ENCODE results near the gene MAP7D3. TPM values are rescaled to one million over a fixed set of nuclear protein-coding genes. Genes with fewer than 3 reads are reported as not detected.
"Not testable (repeated sequence)": the region's sequence is repeated elsewhere in the genome, so short reads cannot be mapped to it uniquely, and the experiment has no call there.

The MAP7D3 gene
- total RNA-seq, 2 donors from 2014 or later: 1.4 to 4.1 TPM

- ATAC-seq: no peak
- intact Hi-C loops (cut with DNase I, micrococcal nuclease): no loop called here
Observed at GRCh38 chrX:136192839-136193414, 58.3 kb downstream of the MAP7D3 start.

GRCh38 chrX:136192135-136192534 is 59.1 kb downstream of the MAP7D3 start:
- ATAC-seq (no peak), DNase-seq (no peak)
- intact Hi-C loops (cut with DNase I, micrococcal nuclease): no loop called here

More at GRCh38 chrX:136192839-136193414, 58.3 kb downstream of the MAP7D3 start:
- no peak for DNase-seq

- intact Hi-C loops (cut with DNase I, micrococcal nuclease): no loop called here
- no peak for DNase-seq
- no peak for ATAC-seq
Observed at GRCh38 chrX:136191171-136191570, 60.0 kb downstream of the MAP7D3 start.

- no peak for DNase-seq
- intact Hi-C loops (cut with DNase I, micrococcal nuclease): no loop called here
- ATAC-seq: no peak
Observed at GRCh38 chrX:136190038-136190713, 61.0 kb downstream of the MAP7D3 start.

- ATAC-seq (peak; percentile 33), DNase-seq (no peak)
- intact Hi-C loops (cut with DNase I, micrococcal nuclease): no loop called here
Observed at GRCh38 chrX:136189222-136189621, 62.0 kb downstream of the MAP7D3 start.

- intact Hi-C loops (cut with DNase I, micrococcal nuclease): no loop called here
- DNase-seq (no peak), ATAC-seq (no peak)
Observed at GRCh38 chrX:136186023-136186413, 65.2 kb downstream of the MAP7D3 start.

- ATAC-seq (no peak), DNase-seq (no peak)
- intact Hi-C loops (cut with DNase I, micrococcal nuclease): no loop called here
Observed at GRCh38 chrX:136185401-136186022, 65.7 kb downstream of the MAP7D3 start.

GRCh38 chrX:136183917-136184316 is 67.3 kb downstream of the MAP7D3 start:
- no peak for DNase-seq
- intact Hi-C loops (cut with DNase I, micrococcal nuclease): no loop called here
- ATAC-seq: no peak

- DNase-seq: no peak
- intact Hi-C loops (cut with DNase I, micrococcal nuclease): no loop called here
- ATAC-seq: peak; percentile 91
Observed at GRCh38 chrX:136183172-136183571, 68.0 kb downstream of the MAP7D3 start.

- no peak for DNase-seq
- intact Hi-C loops (cut with DNase I, micrococcal nuclease): no loop called here
- peak; percentile 34 for ATAC-seq
Observed at GRCh38 chrX:136182414-136182813, 68.8 kb downstream of the MAP7D3 start.

GRCh38 chrX:136179133-136179532 is 72.1 kb downstream of the MAP7D3 start:
- no peak for ATAC-seq
- intact Hi-C loops (cut with DNase I, micrococcal nuclease): no loop called here
- DNase-seq: no peak

GRCh38 chrX:136176399-136176825 is 74.8 kb downstream of the MAP7D3 start:
- no peak for ATAC-seq
- intact Hi-C loops (cut with DNase I, micrococcal nuclease): no loop called here
- DNase-seq: no peak

- intact Hi-C loops (cut with DNase I, micrococcal nuclease): no loop called here
- ATAC-seq: no peak
- no peak for DNase-seq
Observed at GRCh38 chrX:136171420-136171819, 79.8 kb downstream of the MAP7D3 start.

- ATAC-seq: peak; percentile 47
- DNase-seq: no peak
- intact Hi-C loops (cut with DNase I, micrococcal nuclease): no loop called here
Observed at GRCh38 chrX:136170139-136170800, 80.9 kb downstream of the MAP7D3 start.

- DNase-seq (peak in 1 of 2 donors; percentile 40), ATAC-seq (peak; percentile 23)
- intact Hi-C loops (cut with DNase I, micrococcal nuclease): no loop called here
Observed at GRCh38 chrX:136168929-136169735, 82.1 kb downstream of the MAP7D3 start.

GRCh38 chrX:136167989-136168388 is 83.2 kb downstream of the MAP7D3 start:
- ATAC-seq; DNase-seq; intact Hi-C loops (cut with DNase I, micrococcal nuclease): not testable (repeated sequence)

GRCh38 chrX:136166221-136166855 is 84.9 kb downstream of the MAP7D3 start:
- intact Hi-C loops (cut with DNase I, micrococcal nuclease): no loop called here

GRCh38 chrX:136165406-136165805 is 85.8 kb downstream of the MAP7D3 start:
- no peak for DNase-seq
- no peak for ATAC-seq
- intact Hi-C loops (cut with DNase I, micrococcal nuclease): no loop called here

More at GRCh38 chrX:136166221-136166855, 84.9 kb downstream of the MAP7D3 start:
- no peak for DNase-seq
- peak; percentile 48 for ATAC-seq
